GM23338 (cell line): Measurements from ENCODE around the gene VAMP2. TPM values are rescaled to one million over a fixed set of nuclear protein-coding genes. Genes with fewer than 3 reads are reported as not detected.
A peak's percentile ranks its signal among the peaks of the same experiment; 100 is the strongest.

ENCODE experiments used
- ATAC-seq: fragments of 200-7000 bp; cut with Tn5 transposase; 3 replicates; pipeline ENCODE4 v1.9.1; 2020
- DNase-seq: peaks from one replicate; pipeline ENCODE4 v3.0.0-alpha.2; 2015; ENCODE audit warnings: low spot score
- H2AFZ ChIP-seq: fragments of 200-600 bp; sonication (generic); 2 replicates; pipeline ENCODE4 v1.8.0; 2016; ENCODE audit warnings: antibody characterized with exemption, mild to moderate bottlenecking, moderate library complexity
- H3F3A ChIP-seq: fragments of 200-600 bp; sonication (generic); replicated peaks from 2 replicates; pipeline ENCODE4 v1.8.0; 2017; ENCODE audit warnings: antibody characterized with exemption, mixed run types, low read depth
- H3K27ac ChIP-seq: fragments of 200-600 bp; sonication (generic); 2 replicates; pipeline ENCODE4 v1.6.1; 2016; ENCODE audit warnings: low read depth
- H3K27me3 ChIP-seq: fragments of 200-600 bp; sonication (generic); 2 replicates; pipeline ENCODE4 v1.8.0; 2016; ENCODE audit warnings: mild to moderate bottlenecking, mixed run types, moderate library complexity; ENCODE audit not compliant: insufficient read depth
- H3K36me3 ChIP-seq: fragments of 200-600 bp; sonication (generic); 2 replicates; pipeline ENCODE4 v1.8.0; 2016; ENCODE audit warnings: mild to moderate bottlenecking; ENCODE audit not compliant: insufficient read depth
- H3K4me1 ChIP-seq: fragments of 200-600 bp; sonication (generic); 2 replicates; pipeline ENCODE4 v1.8.0; 2016; ENCODE audit warnings: mild to moderate bottlenecking, moderate library complexity; ENCODE audit not compliant: insufficient read depth
- H3K4me2 ChIP-seq: fragments of 200-600 bp; sonication (generic); 2 replicates; pipeline ENCODE4 v1.7.1; 2017; ENCODE audit warnings: mixed run types
- H3K4me3 ChIP-seq: fragments of 200-600 bp; sonication (generic); 2 replicates; pipeline ENCODE4 v1.6.1; 2016; ENCODE audit warnings: mixed run types
- H3K79me2 ChIP-seq: fragments of 200-600 bp; sonication (generic); replicated peaks from 2 replicates; pipeline ENCODE4 v1.8.0; 2017; ENCODE audit warnings: mild to moderate bottlenecking; ENCODE audit not compliant: insufficient read depth
- H3K9me2 ChIP-seq: fragments of 200-600 bp; sonication (generic); 2 replicates; pipeline ENCODE4 v1.8.0; 2017; ENCODE audit not compliant: insufficient read depth
- H4K20me1 ChIP-seq: fragments of 200-600 bp; sonication (generic); replicated peaks from 2 replicates; pipeline ENCODE4 v1.8.0; 2017; ENCODE audit warnings: mild to moderate bottlenecking; ENCODE audit not compliant: insufficient read depth
- H3K27ac Mint-ChIP-seq: 2 replicates; pipeline ENCODE4 v1.8.0; 2020; ENCODE audit warnings: inconsistent platforms, mild to moderate bottlenecking, moderate library complexity, mixed read lengths
- H3K27me3 Mint-ChIP-seq: 3 replicates; pipeline ENCODE4 v1.8.0; 2022; ENCODE audit warnings: low read depth, mild to moderate bottlenecking, moderate library complexity, mixed read lengths, inconsistent platforms; ENCODE audit not compliant: insufficient read depth, poor library complexity
- H3K36me3 Mint-ChIP-seq: 3 replicates; pipeline ENCODE4 v1.8.0; 2021; ENCODE audit warnings: low read depth, mild to moderate bottlenecking, inconsistent platforms, moderate library complexity, mixed read lengths
- H3K4me1 Mint-ChIP-seq: 3 replicates; pipeline ENCODE4 v1.8.0; 2020; ENCODE audit warnings: mild to moderate bottlenecking, inconsistent platforms, mixed read lengths
- H3K4me3 Mint-ChIP-seq: 3 replicates; pipeline ENCODE4 v1.8.0; 2021; ENCODE audit warnings: moderate library complexity, mild to moderate bottlenecking, inconsistent platforms, mixed read lengths
- H3K9me3 Mint-ChIP-seq: 3 replicates; pipeline ENCODE4 v1.8.0; 2020; ENCODE audit warnings: moderate library complexity, mild to moderate bottlenecking, inconsistent platforms, mixed read lengths
- CREB1 ChIP-seq: fragments of 250-450 bp; sonication (Bioruptor Pico); IDR thresholded peaks from 2 replicates; pipeline ENCODE4 v1.5.0; 2020; ENCODE audit warnings: low read depth, mild to moderate bottlenecking, moderate library complexity
- CTCF ChIP-seq, 2 experiments: fragments of 200-600 bp in 1 of 2; sonication (generic) in 1 of 2; conservative IDR thresholded peaks; 2 replicates each; pipeline versions ENCODE4 v1.5.1 to v1.6.1; 2016 to 2017; ENCODE audit warnings: antibody characterized with exemption in 2 of 2, low read depth in 2 of 2, mild to moderate bottlenecking in 2 of 2, moderate library complexity in 1 of 2
- EZH2 ChIP-seq: fragments of 200-600 bp; sonication (generic); IDR thresholded peaks from one replicate; pipeline ENCODE4 v1.8.0; 2017; ENCODE audit warnings: antibody characterized with exemption, mild to moderate bottlenecking, low read depth; ENCODE audit not compliant: unreplicated experiment
- EZH2phosphoT487 ChIP-seq: fragments of 200-600 bp; sonication (generic); IDR thresholded peaks from one replicate; pipeline ENCODE4 v1.8.1; 2018; ENCODE audit warnings: antibody characterized with exemption; ENCODE audit not compliant: unreplicated experiment
- JUNB ChIP-seq: IDR thresholded peaks from one replicate; pipeline ENCODE4 v1.6.1; 2016; ENCODE audit warnings: antibody characterized with exemption; ENCODE audit not compliant: unreplicated experiment
- NANOG ChIP-seq: IDR thresholded peaks from 2 replicates; pipeline ENCODE4 v1.6.1; 2016; ENCODE audit warnings: antibody characterized with exemption, borderline replicate concordance
- POLR2AphosphoS5 ChIP-seq: IDR thresholded peaks from 2 replicates; pipeline ENCODE4 v1.6.1; 2016; ENCODE audit warnings: antibody characterized with exemption, low read depth
- REST ChIP-seq: IDR thresholded peaks from one replicate; pipeline ENCODE4 v1.6.1; 2018; ENCODE audit warnings: antibody characterized with exemption; ENCODE audit not compliant: unreplicated experiment
- STAT1 ChIP-seq: IDR thresholded peaks from one replicate; pipeline ENCODE4 v1.6.1; 2016; ENCODE audit warnings: antibody characterized with exemption; ENCODE audit not compliant: unreplicated experiment
- ZNF114 ChIP-seq: fragments of 250-450 bp; sonication (Bioruptor Pico); IDR thresholded peaks from 2 replicates; pipeline ENCODE4 v1.5.0; 2020; ENCODE audit warnings: mild to moderate bottlenecking, moderate library complexity
- ZNF331 ChIP-seq: fragments of 250-450 bp; sonication (Bioruptor Pico); IDR thresholded peaks from 2 replicates; pipeline ENCODE4 v1.5.0; 2020; ENCODE audit warnings: low read depth, mild to moderate bottlenecking, moderate library complexity
- polyA plus RNA-seq: library from polyadenylated mRNA; unstranded; fragments of >200 nt; fragmentation: Nextera tagmentation; extraction: Ambion mirVana; gene quantifications from 2 replicates; pipeline ENCODE4 v1.2.1, GENCODE V29; 2016
- total RNA-seq: library from RNA; depleted of rRNA; stranded (reverse); fragments of >200 nt; shearing (Covaris generic); gene quantifications from 2 replicates; pipeline ENCODE4 v1.2.3, GENCODE V29; 2014
- TF ChIP-seq, protein P1 (sequence below): fragments of 250-450 bp; sonication (Bioruptor Pico); IDR thresholded peaks from 2 replicates; pipeline ENCODE4 v1.5.0; 2020; ENCODE audit warnings: mild to moderate bottlenecking, moderate library complexity
- TF ChIP-seq, protein P2 (sequence below): IDR thresholded peaks from 2 replicates; pipeline ENCODE4 v1.6.1; 2016; ENCODE audit warnings: antibody characterized with exemption

VAMP2 gene
- total and polyA plus RNA-seq, 2 experiments from 2014 or later: 6.9 to 32.3 TPM

GRCh38 chr17:8209907-8210760 is 47.4 kb upstream of the VAMP2 start, which contains the start of gene AURKB:
Gene AURKB (minus strand): TSS chr17:8210575. CDS start chr17:8210224, 351 bp downstream.
- Mint-ChIP-seq H3K27me3 (peaks cover 20% of the 10 kb centered on the region), H3K36me3 (peaks cover 43% of the 10 kb centered on the region), H3K4me3 (peak within 1 kb of the TSS; percentile 98), H3K4me1 (peaks cover 12% of the 10 kb centered on the region), H3K27ac (peak within 1 kb of the TSS; percentile 99), H3K9me3 (no peaks in the 10 kb centered on the region; the same call in 1 of the 3 replicates)
- Histone ChIP-seq H3K4me3 (peak within 1 kb of the TSS; percentile 72), H4K20me1 (peaks cover 17% of the 10 kb centered on the region; the same call in 1 of the 2 replicates), H3F3A (peaks cover 20% of the 10 kb centered on the region), H2AFZ (no peak within 1 kb of the TSS), H3K4me2 (peak within 1 kb of the TSS; percentile 87), H3K36me3 (peaks cover 24% of the 10 kb centered on the region), H3K79me2 (peaks cover 30% of the 10 kb centered on the region), H3K27ac (peak within 1 kb of the TSS; percentile 85), H3K27me3 (no peaks in the 10 kb centered on the region), H3K9me2 (no peaks in the 10 kb centered on the region), H3K4me1 (peaks cover 12% of the 10 kb centered on the region)
- ATAC-seq: peak; percentile 94
- TF ChIP-seq JUNB (no peak), EZH2phosphoT487 (no peak), CTCF (conservative IDR thresholded peaks at IDR 0.05; ENCODE audit: low read depth in 2 of 2) (no peak; a peak in 1 of 4 replicates), CREB1 (CRISPR knock-in tag) (peak; percentile 86), EZH2 (no peak), ZNF114 (no peak), ZNF331 (CRISPR knock-in tag) (no peak), NANOG (no peak), STAT1 (no peak), POLR2AphosphoS5 (peak; percentile 98), REST (no peak)
- TF ChIP-seq, protein P1, sequence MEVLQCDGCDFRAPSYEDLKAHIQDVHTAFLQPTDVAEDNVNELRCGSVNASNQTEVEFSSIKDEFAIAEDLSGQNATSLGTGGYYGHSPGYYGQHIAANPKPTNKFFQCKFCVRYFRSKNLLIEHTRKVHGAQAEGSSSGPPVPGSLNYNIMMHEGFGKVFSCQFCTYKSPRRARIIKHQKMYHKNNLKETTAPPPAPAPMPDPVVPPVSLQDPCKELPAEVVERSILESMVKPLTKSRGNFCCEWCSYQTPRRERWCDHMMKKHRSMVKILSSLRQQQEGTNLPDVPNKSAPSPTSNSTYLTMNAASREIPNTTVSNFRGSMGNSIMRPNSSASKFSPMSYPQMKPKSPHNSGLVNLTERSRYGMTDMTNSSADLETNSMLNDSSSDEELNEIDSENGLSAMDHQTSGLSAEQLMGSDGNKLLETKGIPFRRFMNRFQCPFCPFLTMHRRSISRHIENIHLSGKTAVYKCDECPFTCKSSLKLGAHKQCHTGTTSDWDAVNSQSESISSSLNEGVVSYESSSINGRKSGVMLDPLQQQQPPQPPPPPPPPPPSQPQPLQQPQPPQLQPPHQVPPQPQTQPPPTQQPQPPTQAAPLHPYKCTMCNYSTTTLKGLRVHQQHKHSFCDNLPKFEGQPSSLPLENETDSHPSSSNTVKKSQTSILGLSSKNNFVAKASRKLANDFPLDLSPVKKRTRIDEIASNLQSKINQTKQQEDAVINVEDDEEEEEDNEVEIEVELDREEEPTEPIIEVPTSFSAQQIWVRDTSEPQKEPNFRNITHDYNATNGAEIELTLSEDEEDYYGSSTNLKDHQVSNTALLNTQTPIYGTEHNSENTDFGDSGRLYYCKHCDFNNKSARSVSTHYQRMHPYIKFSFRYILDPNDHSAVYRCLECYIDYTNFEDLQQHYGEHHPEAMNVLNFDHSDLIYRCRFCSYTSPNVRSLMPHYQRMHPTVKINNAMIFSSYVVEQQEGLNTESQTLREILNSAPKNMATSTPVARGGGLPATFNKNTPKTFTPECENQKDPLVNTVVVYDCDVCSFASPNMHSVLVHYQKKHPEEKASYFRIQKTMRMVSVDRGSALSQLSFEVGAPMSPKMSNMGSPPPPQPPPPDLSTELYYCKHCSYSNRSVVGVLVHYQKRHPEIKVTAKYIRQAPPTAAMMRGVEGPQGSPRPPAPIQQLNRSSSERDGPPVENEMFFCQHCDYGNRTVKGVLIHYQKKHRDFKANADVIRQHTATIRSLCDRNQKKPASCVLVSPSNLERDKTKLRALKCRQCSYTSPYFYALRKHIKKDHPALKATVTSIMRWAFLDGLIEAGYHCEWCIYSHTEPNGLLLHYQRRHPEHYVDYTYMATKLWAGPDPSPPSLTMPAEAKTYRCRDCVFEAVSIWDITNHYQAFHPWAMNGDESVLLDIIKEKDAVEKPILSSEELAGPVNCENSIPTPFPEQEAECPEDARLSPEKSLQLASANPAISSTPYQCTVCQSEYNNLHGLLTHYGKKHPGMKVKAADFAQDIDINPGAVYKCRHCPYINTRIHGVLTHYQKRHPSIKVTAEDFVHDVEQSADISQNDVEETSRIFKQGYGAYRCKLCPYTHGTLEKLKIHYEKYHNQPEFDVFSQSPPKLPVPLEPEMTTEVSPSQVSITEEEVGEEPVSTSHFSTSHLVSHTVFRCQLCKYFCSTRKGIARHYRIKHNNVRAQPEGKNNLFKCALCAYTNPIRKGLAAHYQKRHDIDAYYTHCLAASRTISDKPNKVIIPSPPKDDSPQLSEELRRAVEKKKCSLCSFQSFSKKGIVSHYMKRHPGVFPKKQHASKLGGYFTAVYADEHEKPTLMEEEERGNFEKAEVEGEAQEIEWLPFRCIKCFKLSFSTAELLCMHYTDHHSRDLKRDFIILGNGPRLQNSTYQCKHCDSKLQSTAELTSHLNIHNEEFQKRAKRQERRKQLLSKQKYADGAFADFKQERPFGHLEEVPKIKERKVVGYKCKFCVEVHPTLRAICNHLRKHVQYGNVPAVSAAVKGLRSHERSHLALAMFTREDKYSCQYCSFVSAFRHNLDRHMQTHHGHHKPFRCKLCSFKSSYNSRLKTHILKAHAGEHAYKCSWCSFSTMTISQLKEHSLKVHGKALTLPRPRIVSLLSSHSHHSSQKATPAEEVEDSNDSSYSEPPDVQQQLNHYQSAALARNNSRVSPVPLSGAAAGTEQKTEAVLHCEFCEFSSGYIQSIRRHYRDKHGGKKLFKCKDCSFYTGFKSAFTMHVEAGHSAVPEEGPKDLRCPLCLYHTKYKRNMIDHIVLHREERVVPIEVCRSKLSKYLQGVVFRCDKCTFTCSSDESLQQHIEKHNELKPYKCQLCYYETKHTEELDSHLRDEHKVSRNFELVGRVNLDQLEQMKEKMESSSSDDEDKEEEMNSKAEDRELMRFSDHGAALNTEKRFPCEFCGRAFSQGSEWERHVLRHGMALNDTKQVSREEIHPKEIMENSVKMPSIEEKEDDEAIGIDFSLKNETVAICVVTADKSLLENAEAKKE (CRISPR knock-in tag): no peak
- TF ChIP-seq, protein P2, sequence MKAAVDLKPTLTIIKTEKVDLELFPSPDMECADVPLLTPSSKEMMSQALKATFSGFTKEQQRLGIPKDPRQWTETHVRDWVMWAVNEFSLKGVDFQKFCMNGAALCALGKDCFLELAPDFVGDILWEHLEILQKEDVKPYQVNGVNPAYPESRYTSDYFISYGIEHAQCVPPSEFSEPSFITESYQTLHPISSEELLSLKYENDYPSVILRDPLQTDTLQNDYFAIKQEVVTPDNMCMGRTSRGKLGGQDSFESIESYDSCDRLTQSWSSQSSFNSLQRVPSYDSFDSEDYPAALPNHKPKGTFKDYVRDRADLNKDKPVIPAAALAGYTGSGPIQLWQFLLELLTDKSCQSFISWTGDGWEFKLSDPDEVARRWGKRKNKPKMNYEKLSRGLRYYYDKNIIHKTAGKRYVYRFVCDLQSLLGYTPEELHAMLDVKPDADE: peak; percentile 32
- DNase-seq: peak; percentile 99
